Tibial nerve (tissue), 4 donors: Measurements from ENCODE around the gene MAPKAP1. TPM values are rescaled to one million over a fixed set of nuclear protein-coding genes. Genes with fewer than 3 reads are reported as not detected.

ENCODE experiments used
- DNase-seq, 2 donors: peaks; one replicate each; pipeline ENCODE4 v3.0.0-alpha.2; 2019; ENCODE audit warnings: low spot score in 2 of 2
- H3K27ac ChIP-seq, 4 donors: fragments of 200-600 bp; sonication (generic) in 3 of 4; one replicate each; pipeline ENCODE4 v1.5.1; 2017 to 2019; ENCODE audit warnings: mild to moderate bottlenecking in 1 of 4
- H3K27me3 ChIP-seq, 2 donors: fragments of 200-600 bp; sonication (generic) in 1 of 2; one replicate each; pipeline versions ENCODE4 v1.5.1 to v1.6.0; 2017 to 2019
- H3K36me3 ChIP-seq, 3 donors: fragments of 200-600 bp; sonication (generic); one replicate each; pipeline ENCODE4 v1.5.1; 2018 to 2019
- H3K4me1 ChIP-seq, 4 donors: fragments of 200-600 bp; sonication (generic) in 3 of 4; one replicate each; pipeline ENCODE4 v1.5.1; 2017 to 2019
- H3K4me3 ChIP-seq, 4 donors: fragments of 200-600 bp; sonication (generic) in 3 of 4; one replicate each; pipeline ENCODE4 v1.5.1; 2017 to 2019; ENCODE audit warnings: mild to moderate bottlenecking in 1 of 4, moderate library complexity in 1 of 4
- H3K9me3 ChIP-seq, 4 donors: fragments of 200-600 bp; sonication (generic) in 3 of 4; one replicate each; pipeline ENCODE4 v1.5.1; 2017 to 2019
- CTCF ChIP-seq, 5 experiments: fragments of 200-600 bp in 3 of 5; fragments of 450-650 bp in 2 of 5; sonication (generic) in 3 of 5; IDR thresholded peaks; one replicate each; pipeline ENCODE4 v1.5.1; 2016 to 2019; ENCODE audit warnings: antibody characterized with exemption in 5 of 5, mild to moderate bottlenecking in 3 of 5, moderate library complexity in 2 of 5
- EP300 ChIP-seq, 2 donors: sonication (generic); formaldehyde crosslinking; IDR thresholded peaks; one replicate each; pipeline ENCODE4 v1.6.1; 2017; ENCODE audit warnings: antibody characterized with exemption in 2 of 2, mild to moderate bottlenecking in 1 of 2
- POLR2A ChIP-seq, 2 donors: fragments of 450-650 bp; IDR thresholded peaks; one replicate each; pipeline ENCODE4 v1.6.1; 2017; ENCODE audit warnings: antibody characterized with exemption in 2 of 2, mild to moderate bottlenecking in 2 of 2, moderate library complexity in 2 of 2
- WGBS, 2 donors: methylation state at CpG; one replicate each; pipeline ENCODE4 v1.1.5; 2018; 5-methylcytosine and 5-hydroxymethylcytosine counted together
- total RNA-seq, 4 donors: library from RNA; depleted of rRNA; stranded (reverse); fragments of >200 nt; gene quantifications; one replicate each; pipeline ENCODE4 v1.1.0, GENCODE V29; 2016

The MAPKAP1 gene
- total RNA-seq, 4 donors from 2014 or later: 61.4 to 111 (median 92.7) TPM

GRCh38 chr9:125432715-125433385 is 274.2 kb downstream of the MAPKAP1 start:
- no peak overlapping the region for H3K4me3 ChIP-seq
- H3K36me3 ChIP-seq: peaks cover 0 to 20% (median 0%) of the 10 kb centered on the region in 3 donors
- no peak for TF ChIP-seq EP300 (IDR thresholded peaks at IDR 0.05)
- no peak for TF ChIP-seq POLR2A (IDR thresholded peaks at IDR 0.05)
- TF ChIP-seq CTCF (IDR thresholded peaks at IDR 0.05): no peak
- no peaks in the 10 kb centered on the region for H3K4me1 ChIP-seq
- no peak overlapping the region for H3K27ac ChIP-seq
- DNase-seq: no peak
- no peaks in the 10 kb centered on the region for H3K9me3 ChIP-seq
- 79 to 80% methylated on average over 13 of the region's 14 CpGs for WGBS, 2 donors
- no peaks in the 10 kb centered on the region for H3K27me3 ChIP-seq

GRCh38 chr9:125431741-125432271 is 275.2 kb downstream of the MAPKAP1 start:
- TF ChIP-seq CTCF (IDR thresholded peaks at IDR 0.05): no peak
- TF ChIP-seq POLR2A (IDR thresholded peaks at IDR 0.05): no peak
- no peak for TF ChIP-seq EP300 (IDR thresholded peaks at IDR 0.05)
- H3K9me3 ChIP-seq: no peaks in the 10 kb centered on the region
- H3K36me3 ChIP-seq: peaks cover 0 to 10% (median 0%) of the 10 kb centered on the region in 3 donors
- WGBS, 2 donors: 65 to 75% methylated on average over 10 to 12 of the region's 12 CpGs
- no peaks in the 10 kb centered on the region for H3K27me3 ChIP-seq
- H3K27ac ChIP-seq: no peak overlapping the region
- H3K4me1 ChIP-seq: no peaks in the 10 kb centered on the region
- peak in 1 of 2 donors; percentile 7 for DNase-seq
- H3K4me3 ChIP-seq: no peak overlapping the region

- DNase-seq: no peak
- Histone ChIP-seq H3K4me3 (no peak overlapping the region), H3K27ac (no peak overlapping the region), H3K4me1 (peaks cover 0 to under 1% (median 0%) of the 10 kb centered on the region in 4 donors), H3K36me3 (peaks cover 0 to 1% (median 0%) of the 10 kb centered on the region in 3 donors), H3K27me3 (no peaks in the 10 kb centered on the region), H3K9me3 (no peaks in the 10 kb centered on the region)
- TF ChIP-seq EP300 (IDR thresholded peaks at IDR 0.05) (no peak), CTCF (IDR thresholded peaks at IDR 0.05) (no peak), POLR2A (IDR thresholded peaks at IDR 0.05) (no peak)
- WGBS, 2 donors: 93 to 94% methylated on average over 3 of the region's 3 CpGs
Observed at GRCh38 chr9:125431012-125431305, 276.0 kb downstream of the MAPKAP1 start.

- 78 to 86% methylated on average over 20 to 21 of the region's 21 CpGs for WGBS, 2 donors
- no peak for DNase-seq
- H3K27ac ChIP-seq: no peak overlapping the region
- H3K27me3 ChIP-seq: no peaks in the 10 kb centered on the region
- no peaks in the 10 kb centered on the region for H3K9me3 ChIP-seq
- H3K36me3 ChIP-seq: no peaks in the 10 kb centered on the region
- TF ChIP-seq POLR2A (IDR thresholded peaks at IDR 0.05): no peak
- no peak for TF ChIP-seq CTCF (IDR thresholded peaks at IDR 0.05)
- TF ChIP-seq EP300 (IDR thresholded peaks at IDR 0.05): no peak
- H3K4me3 ChIP-seq: no peak overlapping the region
- peaks cover 0 to 6% (median 2%) of the 10 kb centered on the region in 4 donors for H3K4me1 ChIP-seq
Observed at GRCh38 chr9:125430161-125431011, 276.6 kb downstream of the MAPKAP1 start.
